ENCODE data around the gene ADSL.
A peak's percentile ranks its signal among the peaks of the same experiment; 100 is the strongest.
"Not testable (repeated sequence)": the region's sequence is repeated elsewhere in the genome, so short reads cannot be mapped to it uniquely, and the experiment has no call there.

Gene ADSL

GRCh38 chr22:40363059-40363458 is 16.8 kb downstream of the ADSL start:
- H3K27ac ChIP-seq, result no peak overlapping the region
- no peak overlapping the region for H3K4me3 ChIP-seq

GRCh38 chr22:40364431-40364830 is 18.1 kb downstream of the ADSL start:
- no peak overlapping the region for H3K4me3 ChIP-seq
- H3K27ac ChIP-seq, result no peak overlapping the region

GRCh38 chr22:40366068-40366467 is 19.8 kb downstream of the ADSL start:
- Histone ChIP-seq H3K4me3 (no peak overlapping the region), H3K27ac (no peak overlapping the region)

- H3K4me3 ChIP-seq, result no peak overlapping the region
- no peak overlapping the region for H3K27ac ChIP-seq
These were observed 21.0 kb downstream of the ADSL start for GRCh38 chr22:40367342-40367741.

- Histone ChIP-seq H3K27ac (peak overlapping the region in 1 of 21 experiments; percentile 1), H3K4me3 (no peak overlapping the region)
These were observed 21.7 kb downstream of the ADSL start for GRCh38 chr22:40368016-40368415.

GRCh38 chr22:40368836-40369235 is 22.5 kb downstream of the ADSL start:
- H3K4me3 ChIP-seq, result no peak overlapping the region
- peak overlapping the region in 1 of 21 experiments; percentile 1 for H3K27ac ChIP-seq

- Histone ChIP-seq H3K4me3 (no peak overlapping the region), H3K27ac (no peak overlapping the region)
These were observed 28.3 kb downstream of the ADSL start for GRCh38 chr22:40374567-40374966.

- H3K4me3 ChIP-seq, result no peak overlapping the region
- no peak overlapping the region for H3K27ac ChIP-seq
These were observed 29.8 kb downstream of the ADSL start for GRCh38 chr22:40376149-40376548.

GRCh38 chr22:40377931-40378330 is 31.6 kb downstream of the ADSL start:
- no peak overlapping the region for H3K27ac ChIP-seq
- no peak overlapping the region for H3K4me3 ChIP-seq

GRCh38 chr22:40378448-40378847 is 32.1 kb downstream of the ADSL start:
- H3K4me3 ChIP-seq, H3K27ac ChIP-seq: not testable (repeated sequence)

GRCh38 chr22:40381461-40381860 is 35.2 kb downstream of the ADSL start:
- H3K4me3 ChIP-seq, result no peak overlapping the region
- no peak overlapping the region for H3K27ac ChIP-seq

GRCh38 chr22:40383905-40384304 is 37.6 kb downstream of the ADSL start:
- Histone ChIP-seq H3K27ac (no peak overlapping the region), H3K4me3 (no peak overlapping the region)

GRCh38 chr22:40385036-40385782 is 38.9 kb downstream of the ADSL start:
- Histone ChIP-seq H3K27ac (peak overlapping the region in 5 of 21 experiments; percentile 28 to 58 (median 37)), H3K4me3 (no peak overlapping the region)

- H3K4me3 ChIP-seq, result no peak overlapping the region
- no peak overlapping the region for H3K27ac ChIP-seq
These were observed 41.4 kb downstream of the ADSL start for GRCh38 chr22:40387746-40388145.

GRCh38 chr22:40388231-40388630 is 41.9 kb downstream of the ADSL start:
- Histone ChIP-seq H3K27ac (no peak overlapping the region), H3K4me3 (no peak overlapping the region)

GRCh38 chr22:40391417-40391816 is 45.1 kb downstream of the ADSL start:
- Histone ChIP-seq H3K27ac (no peak overlapping the region), H3K4me3 (no peak overlapping the region)

GRCh38 chr22:40392618-40393017 is 46.3 kb downstream of the ADSL start:
- no peak overlapping the region for H3K27ac ChIP-seq
- no peak overlapping the region for H3K4me3 ChIP-seq

GRCh38 chr22:40394607-40395006 is 48.3 kb downstream of the ADSL start:
- H3K27ac ChIP-seq, result no peak overlapping the region
- no peak overlapping the region for H3K4me3 ChIP-seq

- Histone ChIP-seq H3K4me3 (no peak overlapping the region), H3K27ac (peak overlapping the region in 3 of 21 experiments; percentile 73 to 79 (median 76))
These were observed 49.3 kb downstream of the ADSL start for GRCh38 chr22:40395607-40396006.

GRCh38 chr22:40396882-40397281 is 50.6 kb downstream of the ADSL start:
- Histone ChIP-seq H3K4me3 (no peak overlapping the region), H3K27ac (peak overlapping the region in 19 of 21 experiments; percentile 31 to 79 (median 65))

- H3K4me3 ChIP-seq, result no peak overlapping the region
- H3K27ac ChIP-seq, result peak overlapping the region in 20 of 21 experiments; percentile 20 to 79 (median 62)
These were observed 51.1 kb downstream of the ADSL start for GRCh38 chr22:40397396-40397795.

- Histone ChIP-seq H3K27ac (peak overlapping the region in 12 of 21 experiments; percentile 19 to 76 (median 58)), H3K4me3 (no peak overlapping the region)
These were observed 53.3 kb downstream of the ADSL start for GRCh38 chr22:40399621-40400020.

Data from skin epidermis (tissue), 12 donors.